NOMO-1 (cell line): ENCODE results near the gene FKBP2.
A peak's percentile ranks its signal among the peaks of the same experiment; 100 is the strongest.
"Not testable (repeated sequence)": the region's sequence is repeated elsewhere in the genome, so short reads cannot be mapped to it uniquely, and the experiment has no call there.

Source experiments
- DNase-seq, 2 experiments: peaks; one replicate each; lab custom pipeline; 2025; ENCODE audit not compliant: unreplicated experiment in 2 of 2; lab: John Stamatoyannopoulos, UW

The FKBP2 gene

DNA sequence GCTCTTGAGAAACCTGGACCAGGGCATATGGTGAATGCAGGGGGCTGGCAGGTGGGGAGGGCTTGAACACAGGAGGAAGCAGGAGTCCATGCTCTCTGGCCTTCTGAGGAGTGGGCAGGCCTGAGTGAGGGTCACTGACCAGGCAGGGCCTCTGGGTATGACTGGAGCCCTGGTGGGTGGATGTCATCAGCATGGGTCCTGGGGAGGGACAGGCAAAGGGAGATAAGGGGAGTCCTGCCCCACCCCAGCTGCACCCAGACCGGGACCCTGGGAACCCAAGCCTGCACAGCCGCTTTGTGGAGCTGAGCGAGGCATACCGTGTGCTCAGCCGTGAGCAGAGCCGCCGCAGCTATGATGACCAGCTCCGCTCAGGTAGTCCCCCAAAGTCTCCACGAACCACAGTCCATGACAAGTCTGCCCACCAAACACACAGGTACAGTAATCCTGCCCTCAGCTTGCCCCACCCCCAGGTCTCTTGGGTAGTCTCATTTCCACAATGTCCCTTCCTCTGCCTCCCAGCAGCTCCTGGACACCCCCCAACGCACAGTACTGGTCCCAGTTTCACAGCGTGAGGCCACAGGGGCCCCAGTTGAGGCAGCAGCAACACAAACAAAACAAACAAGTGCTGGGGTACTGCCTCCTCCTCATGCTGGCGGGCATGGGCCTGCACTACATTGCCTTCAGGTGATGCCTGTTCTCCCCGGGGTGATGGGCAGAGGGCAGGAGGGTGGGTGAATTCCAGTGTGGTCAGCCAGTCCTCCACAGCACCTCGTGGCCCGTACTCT is 8.5 kb upstream of the FKBP2 start:
- no peak for DNase-seq

DNA sequence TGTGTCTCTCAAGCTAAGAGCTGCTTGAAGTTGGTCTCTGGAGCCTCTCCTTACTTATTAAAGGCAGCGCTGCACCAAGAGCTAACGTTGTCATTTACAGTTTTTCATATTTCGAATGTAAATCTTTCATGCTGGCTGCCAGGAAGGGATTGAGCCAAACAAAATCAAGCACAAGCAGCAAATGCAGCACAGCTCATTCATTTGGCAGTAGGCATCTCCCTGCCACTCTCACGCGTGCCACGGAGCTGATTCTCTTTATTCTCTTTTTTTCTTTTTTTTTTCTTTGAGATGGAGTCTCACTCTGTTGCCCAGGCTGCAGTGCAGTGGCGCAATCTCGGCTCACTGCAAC is 8.0 kb upstream of the FKBP2 start:
- DNase-seq = no peak

DNA sequence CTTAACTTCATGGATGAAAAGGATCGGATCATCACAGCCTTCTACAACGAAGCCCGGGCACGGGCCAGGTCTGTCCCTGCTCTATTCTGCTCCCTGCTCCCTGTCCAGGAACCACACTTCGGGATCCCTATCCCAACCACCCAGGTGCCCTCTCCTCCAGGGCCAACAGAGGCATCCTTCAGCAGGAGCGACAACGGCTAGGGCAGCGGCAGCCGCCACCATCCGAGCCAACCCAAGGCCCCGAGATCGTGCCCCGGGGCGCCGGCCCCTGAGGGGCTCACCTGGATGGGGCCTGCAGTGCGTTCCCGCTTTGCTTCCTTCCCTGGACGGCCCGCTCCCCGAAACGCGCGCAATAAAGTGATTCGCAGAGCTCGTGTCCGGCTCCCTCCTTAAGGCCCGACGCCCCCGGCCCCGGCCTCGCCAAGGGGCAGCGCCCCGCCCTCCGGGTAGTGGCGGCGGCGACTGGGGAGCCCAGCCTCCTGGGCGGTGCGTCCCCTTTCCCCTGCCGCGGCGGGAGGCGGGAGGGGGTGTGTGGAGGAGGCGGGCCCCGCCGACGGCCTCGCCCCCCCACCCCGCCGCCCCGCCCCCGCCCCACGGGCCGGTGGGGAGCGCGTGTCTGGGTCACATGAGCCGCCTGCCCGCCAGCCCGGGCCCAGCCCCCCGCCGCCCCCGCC is 6.8 kb upstream of the FKBP2 start, which contains the start of gene VEGFB:
TSS of gene VEGFB (plus strand) at position 672 of the 674 bp plus-strand sequence. CDS start 250 bp downstream, outside the sequence.
- no peak for DNase-seq

DNA sequence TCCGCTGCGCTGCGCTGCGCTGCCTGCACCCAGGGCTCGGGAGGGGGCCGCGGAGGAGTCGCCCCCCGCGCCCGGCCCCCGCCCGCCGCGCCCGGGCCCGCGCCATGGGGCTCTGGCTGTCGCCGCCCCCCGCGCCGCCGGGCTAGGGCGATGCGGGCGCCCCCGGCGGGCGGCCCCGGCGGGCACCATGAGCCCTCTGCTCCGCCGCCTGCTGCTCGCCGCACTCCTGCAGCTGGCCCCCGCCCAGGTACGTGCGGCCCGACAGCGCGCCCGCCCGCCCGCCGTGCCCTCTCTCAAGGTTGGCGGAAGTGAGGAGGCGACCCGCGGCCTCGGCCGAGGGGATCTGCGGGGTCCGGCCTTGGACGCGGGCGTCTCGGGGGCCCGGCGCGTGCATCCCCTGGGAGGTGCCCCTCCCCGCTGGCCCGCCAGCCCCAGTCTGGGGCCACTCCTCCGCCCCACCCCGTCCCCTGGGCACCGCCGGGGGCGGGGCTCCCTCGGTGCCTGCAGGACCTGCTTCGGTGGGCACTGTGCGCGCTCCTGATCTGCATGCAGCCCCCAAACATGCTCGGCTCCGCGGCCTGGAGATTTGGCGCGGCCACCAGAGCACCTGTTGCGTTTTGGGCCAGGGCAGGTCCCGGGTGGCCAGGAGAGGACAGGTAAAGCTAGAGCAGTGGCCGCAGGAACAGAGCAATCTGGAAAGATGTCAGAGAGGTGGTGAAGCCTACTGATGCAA is 6.1 kb upstream of the FKBP2 start:
- DNase-seq = peak in 1 of 2 experiments; percentile 43

DNA sequence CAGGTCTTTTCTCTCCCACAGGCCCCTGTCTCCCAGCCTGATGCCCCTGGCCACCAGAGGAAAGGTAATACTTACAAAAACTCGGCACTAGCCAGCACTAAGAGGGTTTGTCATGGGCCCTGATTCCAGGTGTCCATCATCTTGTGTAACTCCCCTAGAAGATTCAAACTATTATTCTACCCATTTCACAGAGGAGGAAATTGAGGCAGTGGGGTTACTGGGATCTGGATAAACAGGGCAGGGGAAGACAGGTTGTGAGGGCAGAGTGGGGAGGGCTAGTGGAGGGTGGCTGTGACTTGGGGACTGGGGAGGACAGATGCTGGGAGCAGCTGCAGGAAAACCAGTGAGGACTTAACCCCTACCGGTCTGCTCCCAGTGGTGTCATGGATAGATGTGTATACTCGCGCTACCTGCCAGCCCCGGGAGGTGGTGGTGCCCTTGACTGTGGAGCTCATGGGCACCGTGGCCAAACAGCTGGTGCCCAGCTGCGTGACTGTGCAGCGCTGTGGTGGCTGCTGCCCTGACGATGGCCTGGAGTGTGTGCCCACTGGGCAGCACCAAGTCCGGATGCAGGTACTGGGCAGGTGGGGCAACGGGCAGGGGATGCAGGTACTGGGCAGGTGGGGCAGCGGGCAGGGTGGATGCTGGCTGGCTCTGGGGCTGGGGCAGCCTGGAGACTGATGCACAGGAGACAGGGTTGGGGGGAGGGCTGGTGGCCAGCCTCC is 5.3 kb upstream of the FKBP2 start:
- no peak for DNase-seq

DNA sequence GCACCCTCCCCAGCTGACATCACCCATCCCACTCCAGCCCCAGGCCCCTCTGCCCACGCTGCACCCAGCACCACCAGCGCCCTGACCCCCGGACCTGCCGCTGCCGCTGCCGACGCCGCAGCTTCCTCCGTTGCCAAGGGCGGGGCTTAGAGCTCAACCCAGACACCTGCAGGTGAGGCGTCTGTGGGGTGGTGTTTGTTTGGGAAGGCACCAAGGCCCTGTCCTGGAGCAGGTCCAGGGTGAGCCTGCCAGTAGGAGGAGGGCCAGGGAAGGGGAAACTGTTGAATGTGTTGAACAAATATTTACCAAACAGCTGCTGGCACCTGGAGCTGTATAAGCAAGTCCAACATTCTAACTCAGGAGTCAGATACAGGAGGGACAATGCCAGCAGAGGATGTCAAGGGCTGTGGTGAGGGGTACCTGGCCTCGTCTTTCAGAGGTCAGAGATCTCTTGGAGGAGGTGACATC is 3.4 kb upstream of the FKBP2 start:
- DNase-seq = no peak

DNA sequence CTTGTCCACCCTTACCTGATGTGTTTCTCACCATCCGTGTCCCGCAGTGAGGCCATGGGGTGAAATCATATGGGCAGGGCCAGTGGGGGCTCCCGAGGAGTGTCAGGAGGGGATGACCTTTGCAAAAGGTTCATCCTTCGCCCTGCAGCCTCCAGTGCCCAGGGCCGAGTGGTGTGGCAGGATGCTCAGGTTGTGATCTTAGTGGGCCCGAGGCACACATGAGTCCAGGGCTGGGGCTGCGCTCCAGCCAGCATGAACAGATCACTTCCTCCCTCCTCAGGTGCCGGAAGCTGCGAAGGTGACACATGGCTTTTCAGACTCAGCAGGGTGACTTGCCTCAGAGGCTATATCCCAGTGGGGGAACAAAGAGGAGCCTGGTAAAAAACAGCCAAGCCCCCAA is 2.8 kb upstream of the FKBP2 start:
- DNase-seq = no peak

DNA sequence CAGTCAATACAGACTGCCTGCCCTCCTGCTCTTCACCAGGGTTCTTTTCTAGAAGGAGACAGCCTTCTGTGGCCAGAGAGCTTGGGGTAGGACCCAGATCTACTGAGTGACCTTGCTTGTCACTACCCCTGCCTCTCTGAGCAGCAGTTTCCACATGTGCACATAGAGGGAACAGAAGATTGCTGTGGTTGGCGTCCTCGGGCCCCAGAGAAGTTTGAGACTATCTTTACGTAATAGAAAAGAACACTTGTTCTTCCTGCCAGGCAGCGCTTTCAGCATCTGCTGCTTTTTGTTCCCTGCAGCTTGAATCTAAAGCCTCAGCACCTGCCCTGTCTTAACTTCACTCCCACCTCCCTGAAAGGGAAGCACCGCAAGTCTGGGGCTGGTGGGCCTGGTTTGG is 1.9 kb upstream of the FKBP2 start:
- peak; percentile 69 to 75 for DNase-seq

DNA sequence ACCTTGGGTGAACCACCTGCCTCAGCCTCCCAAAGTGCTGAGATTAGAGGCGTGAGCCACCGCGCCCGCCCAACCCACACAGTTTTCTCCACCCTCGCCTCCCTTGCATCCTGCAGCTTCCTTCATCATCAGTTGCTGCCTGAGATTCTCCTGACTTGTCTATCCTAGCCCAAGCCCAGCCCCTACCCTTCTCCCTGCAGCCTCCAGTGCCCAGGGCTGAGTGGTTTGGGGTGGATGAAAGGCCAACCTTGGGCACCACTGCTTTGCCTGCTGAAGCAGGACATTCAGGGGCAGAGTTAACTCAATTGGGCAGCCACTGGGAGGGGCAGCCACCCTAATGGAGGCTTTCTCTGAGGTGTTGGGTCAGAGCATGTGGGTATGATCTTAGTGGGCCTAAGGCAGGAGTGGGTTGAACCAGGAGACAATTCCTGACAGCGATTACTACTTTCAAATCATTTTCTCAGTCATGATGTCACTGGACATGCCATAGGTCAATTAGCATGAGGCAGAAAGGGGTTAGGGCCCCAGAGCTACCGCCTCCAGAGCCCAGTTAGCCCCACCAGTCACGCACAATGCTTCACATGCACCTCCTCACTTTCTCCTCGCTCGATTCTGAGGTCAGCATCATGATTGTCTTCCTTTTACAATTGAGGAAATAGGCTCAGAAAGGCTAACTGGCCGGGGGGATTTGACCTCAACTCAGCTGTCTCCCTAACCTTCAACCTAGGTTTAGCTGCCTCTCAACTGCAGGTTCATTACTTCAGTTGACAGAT is 1.0 kb upstream of the FKBP2 start:
- DNase-seq = peak; percentile 93 to 96

DNA sequence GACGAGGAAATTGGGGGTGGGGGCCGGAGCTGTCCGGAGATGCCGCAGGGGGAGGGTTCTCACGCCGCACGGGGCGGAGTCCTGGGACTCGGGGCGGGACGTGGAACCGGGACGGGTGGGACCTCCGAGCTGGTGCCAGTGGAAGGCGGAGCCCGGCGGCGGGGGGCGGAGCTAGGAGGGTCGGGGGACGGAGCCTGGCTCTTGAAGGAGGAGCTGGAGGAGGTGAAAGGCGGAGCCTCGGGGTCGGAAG is 271 bp downstream of the FKBP2 start:
- peak in 1 of 2 experiments; percentile 98 for DNase-seq

DNA sequence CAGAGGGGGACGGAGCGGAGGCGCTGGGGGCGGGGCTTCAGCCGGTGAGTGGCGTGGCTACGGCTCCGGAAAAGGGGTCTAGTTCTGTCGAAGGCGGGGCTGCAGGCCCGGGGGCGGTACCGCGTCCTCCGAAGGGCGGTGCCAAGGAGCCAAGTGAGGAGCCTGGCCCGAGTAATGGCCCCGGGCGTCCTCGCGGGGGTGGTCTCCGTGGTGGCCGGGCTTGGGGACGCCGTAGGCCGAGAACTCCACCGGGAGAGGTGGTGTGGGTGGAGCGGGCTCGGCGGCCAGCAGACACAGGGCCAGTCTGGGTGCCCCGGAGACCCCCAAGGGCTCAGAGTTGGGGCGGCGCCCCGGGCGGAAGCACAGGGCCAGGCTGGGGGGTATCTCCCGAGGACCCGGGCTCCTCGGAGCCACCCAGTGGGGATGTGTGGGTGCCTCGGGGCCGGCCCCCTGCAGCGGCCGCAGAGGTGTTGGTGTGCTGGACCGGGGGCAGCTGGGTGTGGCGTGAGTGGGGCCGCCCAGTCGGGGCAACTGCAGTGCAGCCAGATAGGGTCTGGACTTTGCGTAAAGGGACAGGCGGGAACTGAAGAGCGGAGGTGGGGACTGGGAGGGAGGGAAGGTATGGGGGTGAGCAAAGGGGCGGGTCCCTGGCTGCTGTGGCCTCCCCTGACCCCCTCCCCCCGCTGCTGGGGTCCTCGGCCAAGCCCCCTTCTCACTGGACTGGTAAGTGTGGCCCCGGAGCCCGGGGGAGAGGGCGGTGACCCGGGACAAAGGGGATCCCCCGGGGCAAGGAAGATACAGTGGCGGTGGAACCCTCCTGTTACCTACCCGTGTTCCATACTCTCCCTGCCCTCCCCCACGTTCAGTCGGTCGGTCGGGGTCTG is 838 bp downstream of the FKBP2 start:
- DNase-seq = peak in 1 of 2 experiments; percentile 97

DNA sequence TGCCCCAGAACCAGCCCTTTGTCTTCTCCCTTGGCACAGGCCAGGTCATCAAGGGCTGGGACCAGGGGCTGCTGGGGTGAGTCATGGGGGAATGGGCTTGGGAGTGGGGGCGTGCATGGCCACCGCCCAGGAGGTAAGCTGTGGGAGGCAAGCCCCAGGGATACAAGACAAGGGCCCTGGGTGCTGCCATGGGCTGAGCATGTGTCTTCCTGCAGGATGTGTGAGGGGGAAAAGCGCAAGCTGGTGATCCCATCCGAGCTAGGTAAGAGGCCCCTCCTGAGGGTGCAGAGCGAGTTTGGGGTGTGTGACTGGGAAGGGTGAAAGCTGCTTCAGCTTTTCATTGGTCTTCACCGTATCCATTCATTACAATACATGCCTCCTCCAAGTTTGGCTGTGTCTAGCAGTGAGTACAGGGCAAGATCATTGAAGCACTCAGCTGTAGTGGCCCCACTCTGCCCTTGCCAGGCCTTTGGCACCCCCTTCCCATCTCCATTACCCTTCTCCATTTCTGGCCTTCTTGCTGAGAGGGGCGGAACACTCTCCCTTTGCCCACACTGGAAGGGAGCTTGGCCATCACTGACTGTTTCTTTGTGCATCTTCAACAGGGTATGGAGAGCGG is 2.5 kb downstream of the FKBP2 start:
- DNase-seq = no peak

DNA sequence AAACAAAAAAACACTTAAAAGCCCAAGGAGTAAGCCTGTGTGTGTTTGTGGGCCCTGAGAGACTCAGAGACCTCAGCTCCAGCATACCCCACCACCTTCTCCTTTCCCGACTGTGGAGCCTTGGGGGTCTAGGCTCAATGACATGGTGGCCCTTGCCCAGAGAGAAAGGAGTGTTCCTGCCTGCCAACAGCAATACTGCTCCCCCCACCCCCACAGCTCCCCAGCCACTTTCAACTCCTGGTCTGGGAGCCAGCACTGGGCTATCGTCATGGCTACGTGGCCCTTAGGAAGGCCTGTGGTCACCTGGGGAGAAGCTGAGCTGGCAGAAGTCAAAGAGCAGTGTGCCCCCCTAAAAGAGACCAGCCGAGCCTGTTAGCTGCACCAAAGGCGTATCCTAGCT is 3.2 kb downstream of the FKBP2 start:
- no peak for DNase-seq

DNA sequence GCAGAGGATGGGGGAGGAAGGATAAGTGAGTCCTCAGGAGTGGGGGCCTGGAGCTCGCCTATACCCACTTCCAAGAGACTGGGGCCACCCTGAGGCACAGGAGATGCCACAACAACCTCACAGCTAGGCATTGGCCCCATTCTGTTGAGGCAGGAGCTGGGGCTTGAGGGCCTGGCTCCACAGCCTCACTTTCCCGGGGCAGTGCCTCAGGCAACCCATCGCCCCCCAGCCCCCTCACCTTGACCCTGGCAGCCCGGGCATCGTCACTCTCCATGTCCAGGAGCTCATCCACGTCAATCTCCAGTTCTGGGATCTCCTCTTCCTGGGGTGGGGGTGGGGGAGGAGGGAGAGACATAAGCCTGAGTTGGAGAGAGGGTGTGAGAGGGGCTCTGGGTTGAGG is 4.1 kb downstream of the FKBP2 start:
- DNase-seq = no peak

DNA sequence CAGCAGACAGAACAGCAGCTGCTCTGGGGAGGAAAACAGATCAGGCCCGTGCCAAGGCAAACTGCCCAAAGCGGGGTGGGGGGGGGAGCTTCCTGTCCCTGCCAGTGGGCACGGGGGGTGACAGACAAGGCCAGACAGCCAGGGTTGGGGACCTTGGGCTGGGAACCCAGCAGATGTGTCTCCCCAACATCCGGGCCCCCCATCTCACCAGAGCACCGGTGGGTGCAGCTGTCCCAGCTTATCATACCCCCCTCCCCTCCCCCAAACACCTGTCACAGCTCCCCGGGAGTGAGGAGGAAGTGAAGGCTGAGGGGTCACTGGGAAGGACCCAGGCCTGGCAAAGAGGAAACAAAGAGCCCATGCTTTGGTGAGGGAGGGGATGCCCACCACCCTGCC is 4.5 kb downstream of the FKBP2 start:
- DNase-seq = no peak

DNA sequence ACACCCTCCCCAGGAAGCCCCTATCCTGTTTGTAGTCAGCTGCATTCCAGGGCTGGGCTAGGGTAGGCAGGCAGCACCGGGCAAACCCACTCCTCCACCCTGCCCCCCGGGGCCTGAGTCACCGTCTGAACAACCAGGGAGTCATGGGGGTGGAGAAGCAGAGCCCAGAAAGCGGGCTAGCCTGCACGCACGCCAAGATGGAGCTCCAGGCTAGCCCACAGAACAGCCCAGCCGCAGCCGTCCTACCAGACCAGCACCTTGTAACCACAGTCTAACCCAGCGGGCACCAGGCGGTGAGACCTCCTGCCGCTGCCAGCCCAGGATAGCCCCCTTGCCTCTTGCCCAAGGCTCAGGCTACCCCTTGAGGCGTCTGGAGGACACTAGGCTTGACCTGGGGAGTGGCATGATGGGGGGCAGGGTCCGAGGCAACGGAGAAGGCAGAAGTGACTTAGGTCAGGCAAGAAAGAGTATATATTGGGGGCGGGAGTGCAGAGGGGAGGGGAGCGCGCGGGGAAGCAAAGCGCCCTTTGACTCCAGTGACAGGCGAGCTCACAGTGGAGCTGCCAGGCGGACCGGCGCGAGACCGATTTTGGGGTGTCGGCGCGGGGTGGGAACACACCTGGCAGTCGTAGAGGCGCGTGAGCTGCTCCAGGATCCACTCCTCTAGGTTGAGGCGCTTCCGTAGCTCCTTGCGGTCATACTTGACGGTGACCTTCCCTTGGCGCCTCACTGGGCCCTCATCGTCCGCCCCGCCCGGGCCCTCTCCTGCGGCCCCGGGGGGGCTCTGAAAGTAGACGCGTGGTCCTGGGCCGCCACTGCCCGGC is 5.1 kb downstream of the FKBP2 start:
- peak; percentile 38 to 41 for DNase-seq

DNA sequence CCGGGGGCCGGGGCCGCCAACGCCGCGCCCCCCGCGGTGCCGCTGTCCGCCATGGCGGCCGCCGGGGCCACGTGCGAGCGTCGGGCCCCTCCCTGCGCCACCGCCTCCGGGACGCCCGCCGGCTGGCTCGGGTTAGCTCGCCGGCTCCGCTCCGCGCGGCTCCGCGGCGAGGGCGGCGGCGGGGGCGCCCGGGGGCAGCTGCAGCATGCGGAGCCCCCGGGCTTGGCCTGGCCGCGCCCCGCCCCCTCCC is 5.7 kb downstream of the FKBP2 start:
- not testable (repeated sequence) for DNase-seq
